ENCODE measurements around the gene PCDHB7.
"Not testable (repeated sequence)": the region's sequence is repeated elsewhere in the genome, so short reads cannot be mapped to it uniquely, and the experiment has no call there.

The PCDHB7 gene

DNA sequence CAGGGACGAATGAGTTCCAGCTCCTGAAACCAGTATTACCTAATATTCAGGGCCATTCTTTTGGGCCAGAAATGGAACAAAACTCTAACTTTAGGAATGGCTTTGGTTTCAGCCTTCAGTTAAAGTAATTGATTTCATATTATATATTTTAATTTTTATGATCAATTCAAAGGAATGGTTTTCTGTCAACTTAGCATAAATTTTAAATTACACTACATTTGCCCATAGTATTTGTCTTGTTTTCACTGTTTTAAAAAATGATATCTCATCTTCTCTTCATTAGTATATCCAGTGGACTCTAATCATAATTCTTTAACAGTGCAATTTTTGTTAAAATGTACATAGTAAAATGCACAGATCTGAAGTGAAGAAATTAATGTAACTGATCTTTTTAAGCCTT lies 7.9 kb downstream of the PCDHB7 start:
- DNase-seq (ENCODE audit: low spot score) = no peak

DNA sequence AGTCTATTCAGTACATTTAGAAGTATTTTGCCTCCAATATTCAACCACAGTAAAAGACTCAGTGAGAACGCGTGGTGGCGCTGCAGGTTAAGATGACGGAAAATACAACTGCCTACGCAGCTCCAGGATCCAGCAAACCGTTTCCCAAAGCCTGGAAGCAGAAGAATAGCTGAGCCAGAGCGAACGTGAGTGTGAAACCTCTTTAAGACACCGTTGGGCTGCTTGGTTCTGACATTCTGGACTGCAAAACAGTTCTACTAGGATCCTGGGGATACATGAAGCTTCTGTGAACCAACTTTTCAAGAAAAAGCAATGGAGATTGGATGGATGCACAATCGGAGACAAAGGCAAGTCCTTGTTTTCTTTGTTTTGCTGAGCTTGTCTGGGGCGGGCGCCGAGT lies 9.8 kb downstream of the PCDHB7 start, which contains the start of gene PCDHB16:
Gene PCDHB16, plus strand, starts transcription at position 140 of the 400 bp plus-strand sequence. Its CDS starts 173 bp downstream, at position 313.
- DNase-seq (ENCODE audit: low spot score) = no peak

DNA sequence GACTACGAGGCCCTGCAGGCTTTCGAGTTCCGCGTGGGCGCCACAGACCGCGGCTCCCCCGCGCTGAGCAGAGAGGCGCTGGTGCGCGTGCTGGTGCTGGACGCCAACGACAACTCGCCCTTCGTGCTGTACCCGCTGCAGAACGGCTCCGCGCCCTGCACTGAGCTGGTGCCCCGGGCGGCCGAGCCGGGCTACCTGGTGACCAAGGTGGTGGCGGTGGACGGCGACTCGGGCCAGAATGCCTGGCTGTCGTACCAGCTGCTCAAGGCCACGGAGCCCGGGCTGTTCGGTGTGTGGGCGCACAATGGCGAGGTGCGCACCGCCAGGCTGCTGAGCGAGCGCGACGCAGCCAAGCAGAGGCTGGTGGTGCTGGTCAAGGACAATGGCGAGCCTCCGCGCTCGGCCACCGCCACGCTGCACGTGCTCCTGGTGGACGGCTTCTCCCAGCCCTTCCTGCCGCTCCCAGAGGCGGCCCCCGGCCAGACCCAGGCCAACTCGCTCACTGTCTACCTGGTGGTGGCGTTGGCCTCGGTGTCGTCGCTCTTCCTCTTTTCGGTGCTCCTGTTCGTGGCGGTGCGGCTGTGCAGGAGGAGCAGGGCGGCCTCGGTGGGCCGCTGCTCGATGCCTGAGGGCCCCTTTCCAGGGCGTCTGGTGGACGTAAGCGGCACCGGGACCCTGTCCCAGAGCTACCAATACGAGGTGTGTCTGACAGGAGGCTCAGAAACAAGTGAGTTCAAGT lies 11.8 kb downstream of the PCDHB7 start:
- DNase-seq (ENCODE audit: low spot score) = not testable (repeated sequence)

DNA sequence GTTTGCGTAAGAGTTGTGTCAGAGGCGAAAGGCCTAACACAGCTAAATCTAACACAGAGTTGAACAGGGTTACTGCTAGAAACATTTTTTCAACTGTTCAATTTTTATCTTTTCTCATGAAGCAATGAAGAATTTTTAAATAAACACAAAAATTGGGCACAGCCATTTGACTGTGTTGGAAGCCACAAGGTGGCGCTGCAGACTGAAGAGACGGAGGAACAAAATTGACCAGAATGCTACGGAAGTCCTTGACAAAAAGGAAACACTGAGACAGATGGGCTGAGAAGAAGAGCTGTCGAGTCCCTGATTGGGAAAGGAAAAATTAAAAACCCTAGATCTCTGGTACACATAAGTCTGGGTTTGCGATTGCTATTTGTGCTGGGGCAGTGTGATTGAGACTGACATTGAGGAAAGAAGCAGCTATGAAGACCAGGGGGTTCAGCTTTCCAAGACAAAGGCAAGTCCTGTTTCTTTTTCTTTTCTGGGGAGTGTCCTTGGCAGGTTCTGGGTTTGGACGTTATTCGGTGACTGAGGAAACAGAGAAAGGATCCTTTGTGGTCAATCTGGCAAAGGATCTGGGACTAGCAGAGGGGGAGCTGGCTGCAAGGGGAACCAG lies 14.6 kb downstream of the PCDHB7 start, which contains the start of gene PCDHB9:
Gene PCDHB9, plus strand, starts transcription at position 265 of the 616 bp plus-strand sequence. Its CDS starts 158 bp downstream, at position 423.
- DNase-seq (ENCODE audit: low spot score) = peak; percentile 34

DNA sequence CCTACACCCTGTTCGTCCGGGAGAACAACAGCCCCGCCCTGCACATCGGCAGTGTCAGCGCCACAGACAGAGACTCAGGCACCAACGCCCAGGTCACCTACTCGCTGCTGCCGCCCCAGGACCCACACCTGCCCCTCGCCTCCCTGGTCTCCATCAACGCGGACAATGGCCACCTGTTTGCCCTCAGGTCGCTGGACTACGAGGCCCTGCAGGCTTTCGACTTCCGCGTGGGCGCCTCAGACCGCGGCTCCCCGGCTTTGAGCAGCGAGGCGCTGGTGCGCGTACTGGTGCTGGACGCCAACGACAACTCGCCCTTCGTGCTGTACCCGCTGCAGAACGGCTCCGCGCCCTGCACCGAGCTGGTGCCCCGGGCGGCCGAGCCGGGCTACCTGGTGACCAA lies 16.2 kb downstream of the PCDHB7 start:
- not testable (repeated sequence) for DNase-seq (ENCODE audit: low spot score)

DNA sequence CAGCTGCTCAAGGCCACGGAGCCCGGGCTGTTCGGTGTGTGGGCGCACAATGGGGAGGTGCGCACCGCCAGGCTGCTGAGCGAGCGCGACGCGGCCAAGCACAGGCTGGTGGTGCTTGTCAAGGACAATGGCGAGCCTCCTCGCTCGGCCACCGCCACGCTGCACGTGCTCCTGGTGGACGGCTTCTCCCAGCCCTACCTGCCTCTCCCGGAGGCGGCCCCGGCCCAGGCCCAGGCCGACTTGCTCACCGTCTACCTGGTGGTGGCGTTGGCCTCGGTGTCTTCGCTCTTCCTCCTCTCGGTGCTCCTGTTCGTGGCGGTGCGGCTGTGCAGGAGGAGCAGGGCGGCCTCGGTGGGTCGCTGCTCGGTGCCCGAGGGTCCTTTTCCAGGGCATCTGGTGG lies 16.7 kb downstream of the PCDHB7 start:
- not testable (repeated sequence) for DNase-seq (ENCODE audit: low spot score)

DNA sequence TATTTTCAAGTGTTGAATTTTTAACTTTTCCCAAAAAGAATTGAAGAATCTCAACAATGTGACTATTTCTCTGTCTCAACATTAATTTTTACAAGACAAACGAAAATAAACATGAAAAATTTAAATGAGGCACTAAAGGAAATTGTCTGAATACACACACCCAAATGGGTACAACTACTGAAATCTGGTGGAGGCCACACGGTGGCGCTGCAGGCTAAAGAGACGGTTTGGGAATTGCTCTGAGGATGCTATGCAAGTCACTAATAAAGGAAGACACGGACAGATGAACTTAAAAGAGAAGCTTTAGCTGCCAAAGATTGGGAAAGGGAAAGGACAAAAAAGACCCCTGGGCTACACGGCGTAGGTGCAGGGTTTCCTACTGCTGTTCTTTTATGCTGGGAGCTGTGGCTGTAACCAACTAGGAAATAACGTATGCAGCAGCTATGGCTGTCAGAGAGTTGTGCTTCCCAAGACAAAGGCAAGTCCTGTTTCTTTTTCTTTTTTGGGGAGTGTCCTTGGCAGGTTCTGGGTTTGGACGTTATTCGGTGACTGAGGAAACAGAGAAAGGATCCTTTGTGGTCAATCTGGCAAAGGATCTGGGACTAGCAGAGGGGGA lies 19.8 kb downstream of the PCDHB7 start, which contains the start of gene PCDHB10:
Gene PCDHB10, plus strand, starts transcription at position 244 of the 616 bp plus-strand sequence. Its CDS starts 200 bp downstream, at position 444.
- DNase-seq (ENCODE audit: low spot score) = peak; percentile 32

DNA sequence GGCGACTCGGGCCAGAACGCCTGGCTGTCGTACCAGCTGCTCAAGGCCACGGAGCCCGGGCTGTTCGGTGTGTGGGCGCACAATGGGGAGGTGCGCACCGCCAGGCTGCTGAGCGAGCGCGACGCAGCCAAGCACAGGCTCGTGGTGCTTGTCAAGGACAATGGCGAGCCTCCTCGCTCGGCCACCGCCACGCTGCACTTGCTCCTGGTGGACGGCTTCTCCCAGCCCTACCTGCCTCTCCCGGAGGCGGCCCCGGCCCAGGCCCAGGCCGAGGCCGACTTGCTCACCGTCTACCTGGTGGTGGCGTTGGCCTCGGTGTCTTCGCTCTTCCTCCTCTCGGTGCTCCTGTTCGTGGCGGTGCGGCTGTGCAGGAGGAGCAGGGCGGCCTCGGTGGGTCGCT lies 21.9 kb downstream of the PCDHB7 start:
- not testable (repeated sequence) for DNase-seq (ENCODE audit: low spot score)

DNA sequence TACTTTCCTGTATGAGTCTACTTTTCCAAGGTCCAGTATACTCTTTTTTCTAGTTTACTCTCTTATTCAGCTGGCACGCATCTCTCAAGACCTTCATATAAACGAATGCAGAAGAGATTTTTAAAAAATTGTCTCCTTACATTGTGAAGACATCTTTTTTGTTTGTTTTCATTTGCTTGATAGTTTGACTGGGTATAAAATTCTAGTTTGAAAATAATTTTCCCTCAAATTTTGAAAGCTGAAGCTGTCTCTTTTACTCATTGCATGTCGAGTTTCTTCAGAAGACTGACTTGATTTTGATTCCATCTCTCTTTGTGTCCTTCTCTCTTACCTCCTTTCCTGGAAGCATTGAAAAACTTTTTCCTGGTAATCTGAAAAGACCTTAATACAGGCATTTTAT lies 23.9 kb downstream of the PCDHB7 start:
- DNase-seq (ENCODE audit: low spot score) = no peak

DNA sequence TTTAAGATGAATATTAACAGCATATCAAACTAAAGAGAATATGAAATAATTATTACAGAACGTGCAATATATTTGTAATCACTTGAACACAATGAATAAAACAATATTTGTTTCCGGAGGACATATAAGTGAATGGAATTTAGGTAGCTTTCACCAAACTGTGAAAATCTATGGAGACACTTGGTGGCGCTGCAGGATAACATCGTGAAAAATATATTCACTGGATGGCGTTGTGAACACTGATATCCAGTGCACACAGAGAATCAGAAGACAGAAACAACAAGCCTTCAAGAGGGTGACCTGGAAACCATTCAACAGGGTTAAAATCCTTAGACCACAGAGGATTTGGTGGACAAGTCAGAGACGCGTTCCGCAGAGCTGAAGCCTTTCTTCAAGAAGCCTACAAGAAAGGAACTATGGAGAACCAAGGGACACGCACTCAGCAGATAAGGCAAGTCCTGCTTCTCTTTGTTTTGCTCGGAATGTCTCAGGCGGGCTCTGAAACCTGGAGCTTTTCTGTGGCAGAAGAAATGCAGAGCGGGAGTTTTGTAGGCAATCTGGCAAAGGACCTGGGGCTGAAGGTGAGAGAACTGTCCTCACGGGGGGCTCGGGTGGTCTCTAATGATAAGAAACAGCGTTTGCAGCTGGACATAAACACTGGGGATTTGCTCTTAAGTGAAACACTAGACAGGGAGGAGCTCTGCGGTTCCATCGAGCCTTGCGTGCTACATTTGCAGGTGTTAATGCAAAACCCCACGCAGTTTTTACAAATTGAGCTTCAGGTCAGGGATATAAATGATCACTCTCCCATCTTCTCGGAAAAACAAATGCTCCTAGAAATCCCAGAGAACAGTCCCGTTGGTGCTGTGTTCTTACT lies 27.2 kb downstream of the PCDHB7 start, which contains the start of gene PCDHB11:
Gene PCDHB11, plus strand, starts transcription at position 269 of the 877 bp plus-strand sequence. Its CDS starts 148 bp downstream, at position 417.
- DNase-seq (ENCODE audit: low spot score) = no peak

DNA sequence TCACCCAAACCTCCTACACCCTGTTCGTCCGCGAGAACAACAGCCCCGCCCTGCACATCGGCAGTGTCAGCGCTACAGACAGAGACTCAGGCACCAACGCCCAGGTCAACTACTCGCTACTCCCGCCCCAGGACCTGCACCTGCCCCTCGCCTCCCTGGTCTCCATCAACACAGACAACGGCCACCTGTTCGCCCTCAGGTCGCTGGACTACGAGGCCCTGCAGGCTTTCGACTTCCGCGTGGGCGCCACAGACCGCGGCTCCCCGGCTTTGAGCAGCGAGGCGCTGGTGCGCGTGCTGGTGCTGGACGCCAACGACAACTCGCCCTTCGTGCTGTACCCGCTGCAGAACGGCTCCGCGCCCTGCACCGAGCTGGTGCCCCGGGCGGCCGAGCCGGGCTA lies 28.7 kb downstream of the PCDHB7 start:
- DNase-seq (ENCODE audit: low spot score) = not testable (repeated sequence)

DNA sequence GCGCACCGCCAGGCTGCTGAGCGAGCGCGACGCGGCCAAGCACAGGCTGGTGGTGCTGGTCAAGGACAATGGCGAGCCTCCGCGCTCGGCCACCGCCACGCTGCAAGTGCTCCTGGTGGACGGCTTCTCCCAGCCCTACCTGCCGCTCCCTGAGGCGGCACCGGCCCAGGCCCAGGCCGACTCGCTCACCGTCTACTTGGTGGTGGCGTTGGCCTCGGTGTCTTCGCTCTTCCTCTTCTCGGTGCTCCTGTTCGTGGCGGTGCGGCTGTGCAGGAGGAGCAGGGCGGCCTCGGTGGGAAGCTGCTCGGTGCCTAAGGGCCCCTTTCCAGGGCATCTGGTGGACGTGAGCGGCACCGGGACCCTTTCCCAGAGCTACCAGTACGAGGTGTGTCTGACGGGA lies 29.2 kb downstream of the PCDHB7 start:
- not testable (repeated sequence) for DNase-seq (ENCODE audit: low spot score)

DNA sequence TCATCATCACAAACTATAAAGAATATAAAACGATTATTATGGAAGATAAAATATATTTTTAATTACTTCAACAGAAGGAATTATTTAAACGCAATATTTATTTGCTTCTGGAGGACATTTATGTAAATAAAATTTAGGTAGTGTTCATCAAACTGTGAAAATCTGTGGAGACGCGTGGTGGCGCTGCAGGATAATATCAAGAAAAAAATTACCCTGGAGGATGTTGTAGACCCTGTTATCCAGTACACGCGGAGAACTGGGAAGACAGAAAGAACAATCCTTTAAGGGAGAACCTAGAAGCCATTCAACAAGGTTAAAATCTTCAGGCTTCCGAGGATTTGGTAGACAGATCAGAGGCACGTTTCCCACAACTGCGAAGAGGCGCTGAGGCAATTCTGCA lies 36.0 kb downstream of the PCDHB7 start, which contains the start of gene PCDHB12:
Gene PCDHB12, plus strand, starts transcription at position 242 of the 400 bp plus-strand sequence. CDS start 189 bp downstream, outside the sequence.
- DNase-seq (ENCODE audit: low spot score) = no peak

DNA sequence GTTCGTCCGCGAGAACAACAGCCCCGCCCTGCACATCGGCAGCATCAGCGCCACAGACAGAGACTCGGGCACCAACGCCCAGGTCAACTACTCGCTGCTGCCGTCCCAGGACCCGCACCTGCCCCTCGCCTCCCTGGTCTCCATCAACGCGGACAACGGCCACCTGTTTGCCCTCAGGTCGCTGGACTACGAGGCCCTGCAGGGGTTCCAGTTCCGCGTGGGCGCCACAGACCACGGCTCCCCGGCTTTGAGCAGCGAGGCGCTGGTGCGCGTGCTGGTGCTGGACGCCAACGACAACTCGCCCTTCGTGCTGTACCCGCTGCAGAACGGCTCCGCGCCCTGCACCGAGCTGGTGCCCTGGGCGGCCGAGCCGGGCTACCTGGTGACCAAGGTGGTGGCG lies 37.8 kb downstream of the PCDHB7 start:
- DNase-seq (ENCODE audit: low spot score) = not testable (repeated sequence)

DNA sequence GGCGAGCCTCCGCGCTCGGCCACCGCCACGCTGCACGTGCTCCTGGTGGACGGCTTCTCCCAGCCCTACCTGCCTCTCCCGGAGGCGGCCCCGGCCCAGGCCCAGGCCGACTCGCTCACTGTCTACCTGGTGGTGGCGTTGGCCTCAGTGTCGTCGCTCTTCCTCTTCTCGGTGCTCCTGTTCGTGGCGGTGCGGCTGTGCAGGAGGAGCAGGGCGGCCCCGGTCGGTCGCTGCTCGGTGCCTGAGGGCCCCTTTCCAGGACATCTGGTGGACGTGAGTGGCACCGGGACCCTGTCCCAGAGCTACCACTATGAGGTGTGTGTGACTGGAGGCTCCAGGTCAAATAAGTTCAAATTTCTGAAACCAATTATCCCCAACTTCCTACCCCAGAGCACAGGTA lies 38.4 kb downstream of the PCDHB7 start:
- DNase-seq (ENCODE audit: low spot score) = not testable (repeated sequence)

DNA sequence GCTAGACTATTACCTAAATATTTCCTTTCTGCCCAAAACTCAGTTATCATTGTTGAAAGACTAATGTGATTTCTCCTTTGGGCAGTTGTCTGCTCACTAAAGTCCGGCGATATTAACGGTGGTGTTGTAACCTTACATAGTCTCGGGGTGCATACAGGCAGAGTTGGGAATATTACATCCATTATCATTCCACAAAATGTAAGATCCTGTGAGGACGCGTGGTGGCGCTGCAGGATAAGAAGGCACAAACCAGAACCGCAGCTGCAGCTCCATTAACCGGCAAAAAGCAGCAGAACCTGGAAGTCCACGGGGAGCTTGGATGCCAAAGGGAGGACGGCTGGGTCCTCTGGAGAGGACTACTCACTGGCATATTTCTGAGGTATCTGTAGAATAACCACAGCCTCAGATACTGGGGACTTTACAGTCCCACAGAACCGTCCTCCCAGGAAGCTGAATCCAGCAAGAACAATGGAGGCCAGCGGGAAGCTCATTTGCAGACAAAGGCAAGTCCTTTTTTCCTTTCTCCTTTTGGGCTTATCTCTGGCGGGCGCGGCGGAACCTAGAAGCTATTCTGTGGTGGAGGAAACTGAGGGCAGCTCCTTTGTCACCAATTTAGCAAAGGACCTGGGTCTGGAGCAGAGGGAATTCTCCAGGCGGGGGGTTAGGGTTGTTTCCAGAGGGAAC lies 41.4 kb downstream of the PCDHB7 start, which contains the start of gene PCDHB13:
Gene PCDHB13, plus strand, starts transcription at position 264 of the 684 bp plus-strand sequence. Its CDS starts 205 bp downstream, at position 469.
- DNase-seq (ENCODE audit: low spot score) = not testable (repeated sequence)

DNA sequence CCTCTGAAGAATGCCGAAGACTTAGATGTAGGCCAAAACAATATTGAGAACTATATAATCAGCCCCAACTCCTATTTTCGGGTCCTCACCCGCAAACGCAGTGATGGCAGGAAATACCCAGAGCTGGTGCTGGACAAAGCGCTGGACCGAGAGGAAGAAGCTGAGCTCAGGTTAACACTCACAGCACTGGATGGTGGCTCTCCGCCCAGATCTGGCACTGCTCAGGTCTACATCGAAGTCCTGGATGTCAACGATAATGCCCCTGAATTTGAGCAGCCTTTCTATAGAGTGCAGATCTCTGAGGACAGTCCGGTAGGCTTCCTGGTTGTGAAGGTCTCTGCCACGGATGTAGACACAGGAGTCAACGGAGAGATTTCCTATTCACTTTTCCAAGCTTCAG lies 42.1 kb downstream of the PCDHB7 start:
- not testable (repeated sequence) for DNase-seq (ENCODE audit: low spot score)

DNA sequence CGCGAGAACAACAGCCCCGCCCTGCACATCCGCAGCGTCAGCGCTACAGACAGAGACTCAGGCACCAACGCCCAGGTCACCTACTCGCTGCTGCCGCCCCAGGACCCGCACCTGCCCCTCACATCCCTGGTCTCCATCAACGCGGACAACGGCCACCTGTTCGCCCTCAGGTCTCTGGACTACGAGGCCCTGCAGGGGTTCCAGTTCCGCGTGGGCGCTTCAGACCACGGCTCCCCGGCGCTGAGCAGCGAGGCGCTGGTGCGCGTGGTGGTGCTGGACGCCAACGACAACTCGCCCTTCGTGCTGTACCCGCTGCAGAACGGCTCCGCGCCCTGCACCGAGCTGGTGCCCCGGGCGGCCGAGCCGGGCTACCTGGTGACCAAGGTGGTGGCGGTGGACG lies 43.1 kb downstream of the PCDHB7 start:
- not testable (repeated sequence) for DNase-seq (ENCODE audit: low spot score)

DNA sequence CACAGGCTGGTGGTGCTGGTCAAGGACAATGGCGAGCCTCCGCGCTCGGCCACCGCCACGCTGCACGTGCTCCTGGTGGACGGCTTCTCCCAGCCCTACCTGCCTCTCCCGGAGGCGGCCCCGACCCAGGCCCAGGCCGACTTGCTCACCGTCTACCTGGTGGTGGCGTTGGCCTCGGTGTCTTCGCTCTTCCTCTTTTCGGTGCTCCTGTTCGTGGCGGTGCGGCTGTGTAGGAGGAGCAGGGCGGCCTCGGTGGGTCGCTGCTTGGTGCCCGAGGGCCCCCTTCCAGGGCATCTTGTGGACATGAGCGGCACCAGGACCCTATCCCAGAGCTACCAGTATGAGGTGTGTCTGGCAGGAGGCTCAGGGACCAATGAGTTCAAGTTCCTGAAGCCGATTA lies 43.6 kb downstream of the PCDHB7 start:
- not testable (repeated sequence) for DNase-seq (ENCODE audit: low spot score)

DNA sequence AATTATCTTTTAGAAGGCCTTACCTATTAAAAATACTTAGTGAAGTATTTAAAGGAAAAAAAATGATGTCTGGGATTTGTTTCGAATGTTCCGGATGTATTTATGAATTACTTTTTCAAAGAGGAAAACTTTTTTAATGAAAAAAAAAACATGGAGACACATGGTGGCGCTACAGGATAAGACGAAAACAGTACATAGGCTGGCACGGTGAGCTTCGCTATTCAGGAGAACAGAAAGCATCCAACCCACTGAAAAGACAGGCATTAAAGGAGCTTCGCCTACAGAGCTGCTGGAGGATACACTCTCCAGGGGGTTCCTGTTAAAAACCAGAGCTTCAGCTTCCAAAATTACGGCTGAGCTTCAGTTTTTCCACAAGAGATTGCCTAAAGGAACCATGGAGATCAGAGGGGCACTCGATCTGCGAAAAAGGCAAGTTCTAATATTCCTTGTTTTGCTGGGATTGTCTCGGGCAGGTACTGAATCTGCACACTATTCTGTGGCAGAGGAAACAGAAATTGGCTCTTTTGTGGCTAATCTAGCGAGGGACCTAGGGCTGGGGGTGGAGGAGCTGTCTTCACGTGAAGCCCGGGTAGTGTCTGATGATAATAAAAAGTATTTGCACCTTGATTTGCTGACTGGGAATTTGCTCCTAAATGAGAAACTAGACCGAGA lies 50.8 kb downstream of the PCDHB7 start, which contains the start of gene PCDHB14:
Gene PCDHB14, plus strand, starts transcription at position 232 of the 672 bp plus-strand sequence. Its CDS starts 163 bp downstream, at position 395.
- no peak for DNase-seq (ENCODE audit: low spot score)

All from germinal center (tissue), 1 donor.